H9 (cell line): Measurements from ENCODE around the gene GPC1. TPM values are rescaled to one million over a fixed set of nuclear protein-coding genes. Genes with fewer than 3 reads are reported as not detected.

Experiments used
- DNase-seq: peaks from one replicate; pipeline ENCODE4 v3.0.0-alpha.2; 2017
- H2AFZ ChIP-seq: one replicate; pipeline ENCODE4 v1.6.1; 2013; ENCODE audit warnings: mild to moderate bottlenecking, low read length, control low read depth, moderate library complexity
- H2AK5ac ChIP-seq: 2 replicates; pipeline ENCODE4 v1.6.1; 2013; ENCODE audit warnings: low read length, control low read depth, mixed read lengths; ENCODE audit not compliant: insufficient read length
- H2BK120ac ChIP-seq: one replicate; pipeline ENCODE4 v1.6.1; 2013; ENCODE audit warnings: low read depth, mild to moderate bottlenecking, low read length, control low read depth, inconsistent platforms; ENCODE audit not compliant: poor library complexity, severe bottlenecking
- H2BK12ac ChIP-seq: 2 replicates; pipeline ENCODE4 v1.6.1; 2013; ENCODE audit warnings: low read length, control low read depth, mixed read lengths, low read depth; ENCODE audit not compliant: insufficient read length
- H2BK15ac ChIP-seq: 2 replicates; pipeline ENCODE4 v1.6.1; 2013; ENCODE audit warnings: low read depth, low read length, control low read depth
- H2BK20ac ChIP-seq: one replicate; pipeline ENCODE4 v1.6.1; 2013; ENCODE audit warnings: low read depth, mild to moderate bottlenecking, low read length, control low read depth, inconsistent platforms; ENCODE audit not compliant: poor library complexity, severe bottlenecking
- H2BK5ac ChIP-seq: 2 replicates; pipeline ENCODE4 v1.6.1; 2013; ENCODE audit warnings: low read length, control low read depth, mixed read lengths; ENCODE audit not compliant: insufficient read length
- H3K14ac ChIP-seq: 2 replicates; pipeline ENCODE4 v1.6.1; 2013; ENCODE audit warnings: low read length, control low read depth; ENCODE audit not compliant: insufficient read depth
- H3K18ac ChIP-seq: 2 replicates; pipeline ENCODE4 v1.6.1; 2013; ENCODE audit warnings: low read depth, mild to moderate bottlenecking, mixed read lengths, low read length, control low read depth; ENCODE audit not compliant: insufficient read length
- H3K23ac ChIP-seq: 2 replicates; pipeline ENCODE4 v1.6.1; 2013; ENCODE audit warnings: low read length, control low read depth, mixed read lengths, low read depth; ENCODE audit not compliant: insufficient read length
- H3K23me2 ChIP-seq: 2 replicates; pipeline ENCODE4 v1.6.1; 2013; ENCODE audit warnings: low read depth, mild to moderate bottlenecking, mixed read lengths, low read length, control low read depth; ENCODE audit not compliant: insufficient read length, poor library complexity, severe bottlenecking
- H3K27ac ChIP-seq: 2 replicates; pipeline ENCODE4 v1.5.1; 2013; ENCODE audit warnings: low read length, control low read depth, mixed read lengths, low read depth; ENCODE audit not compliant: insufficient read length
- H3K27me3 ChIP-seq: 2 replicates; pipeline ENCODE4 v1.6.1; 2013; ENCODE audit warnings: low read length, control low read depth, inconsistent platforms; ENCODE audit not compliant: insufficient read depth
- H3K4ac ChIP-seq: 2 replicates; pipeline ENCODE4 v1.6.1; 2013; ENCODE audit warnings: low read depth, mild to moderate bottlenecking, control low read depth, inconsistent platforms, low read length, moderate library complexity
- H3K4me1 ChIP-seq: 2 replicates; pipeline ENCODE4 v1.6.1; 2013; ENCODE audit warnings: low read length, control low read depth, inconsistent platforms; ENCODE audit not compliant: insufficient read depth
- H3K4me2 ChIP-seq: 2 replicates; pipeline ENCODE4 v1.6.1; 2013; ENCODE audit warnings: low read length, control low read depth, mixed read lengths; ENCODE audit not compliant: insufficient read length, insufficient read depth
- H3K56ac ChIP-seq: 2 replicates; pipeline ENCODE4 v1.6.1; 2013; ENCODE audit warnings: low read depth, mild to moderate bottlenecking, mixed read lengths, low read length, control low read depth; ENCODE audit not compliant: insufficient read length
- H3K79me1 ChIP-seq: 2 replicates; pipeline ENCODE4 v1.6.1; 2013; ENCODE audit warnings: low read depth, mild to moderate bottlenecking, moderate library complexity, low read length, control low read depth, inconsistent platforms; ENCODE audit not compliant: insufficient read depth, poor library complexity, severe bottlenecking
- H3K79me2 ChIP-seq: 2 replicates; pipeline ENCODE4 v1.6.1; 2013; ENCODE audit warnings: low read length, control low read depth, inconsistent platforms; ENCODE audit not compliant: insufficient read depth
- H3K9ac ChIP-seq: 2 replicates; pipeline ENCODE4 v1.6.1; 2013; ENCODE audit warnings: low read length, control low read depth, mixed read lengths; ENCODE audit not compliant: insufficient read length; ENCODE audit errors: extremely low read depth
- H3K9me3 ChIP-seq: one replicate; pipeline ENCODE4 v1.6.1; 2013; ENCODE audit warnings: low read depth, low read length, inconsistent platforms; ENCODE audit not compliant: control insufficient read depth
- H3T11ph ChIP-seq: one replicate; pipeline ENCODE4 v1.6.1; 2013; ENCODE audit warnings: mild to moderate bottlenecking, low read length, control low read depth, inconsistent platforms
- H4K20me1 ChIP-seq: one replicate; pipeline ENCODE4 v1.6.1; 2013; ENCODE audit not compliant: control insufficient read depth, insufficient read length, insufficient read depth
- H4K5ac ChIP-seq: 2 replicates; pipeline ENCODE4 v1.6.1; 2013; ENCODE audit warnings: low read depth, mild to moderate bottlenecking, mixed read lengths, low read length, control low read depth; ENCODE audit not compliant: insufficient read length
- H4K8ac ChIP-seq: replicated peaks from 2 replicates; pipeline ENCODE4 v1.6.1; 2013; ENCODE audit warnings: low read length, control low read depth, mixed read lengths, low read depth; ENCODE audit not compliant: insufficient read length
- H4K91ac ChIP-seq: 2 replicates; pipeline ENCODE4 v1.6.1; 2013; ENCODE audit warnings: low read depth, mild to moderate bottlenecking, moderate library complexity, mixed read lengths, low read length, control low read depth; ENCODE audit not compliant: insufficient read length
- H3K27ac Mint-ChIP-seq, 3 experiments: 2 replicates in 2 of 3; 3 replicates in 1 of 3; pipeline ENCODE4 v1.8.0; 2020 to 2021; ENCODE audit warnings: mixed read lengths in 3 of 3, mild to moderate bottlenecking in 1 of 3, moderate library complexity in 1 of 3
- H3K27me3 Mint-ChIP-seq: 2 replicates; pipeline ENCODE4 v1.8.0; 2021; ENCODE audit warnings: low read depth, mild to moderate bottlenecking, moderate library complexity, mixed read lengths
- H3K36me3 Mint-ChIP-seq, 3 experiments: 2 replicates in 2 of 3; 3 replicates in 1 of 3; pipeline ENCODE4 v1.8.0; 2020 to 2021; ENCODE audit warnings: low read depth in 3 of 3, mixed read lengths in 3 of 3; ENCODE audit not compliant: insufficient read depth in 1 of 3
- H3K4me1 Mint-ChIP-seq, 2 experiments: 2 replicates each; pipeline ENCODE4 v1.8.0; 2020; ENCODE audit warnings: mixed read lengths in 2 of 2
- H3K4me3 Mint-ChIP-seq, 2 experiments: 2 replicates in 1 of 2; 3 replicates in 1 of 2; pipeline ENCODE4 v1.8.0; 2020 to 2021; ENCODE audit warnings: mild to moderate bottlenecking in 2 of 2, mixed read lengths in 2 of 2, moderate library complexity in 1 of 2
- H3K9me3 Mint-ChIP-seq, 2 experiments: 2 replicates in 1 of 2; 3 replicates in 1 of 2; pipeline ENCODE4 v1.8.0; 2020; ENCODE audit warnings: mild to moderate bottlenecking in 2 of 2, mixed read lengths in 2 of 2, moderate library complexity in 1 of 2
- WGBS: extraction: QIAGEN DNeasy Blood & Tissue Kit; methylation state at CpG from one replicate; pipeline ENCODE4 v1.1.7; 2013; ENCODE audit warnings: missing lambda C conversion rate, low lambda C conversion rate, mixed read lengths; ENCODE audit not compliant: insufficient read length; ENCODE audit errors: extremely low coverage; 5-methylcytosine and 5-hydroxymethylcytosine counted together
- total RNA-seq: library from RNA; stranded (reverse); gene quantifications from 2 replicates; pipeline ENCODE4 v1.2.1, GENCODE V29; 2021
- TF ChIP-seq, protein P1 (sequence below): fragments of 200-600 bp; sonication (generic); conservative IDR thresholded peaks from 3 replicates; pipeline ENCODE4 v1.8.0; 2021; ENCODE audit warnings: antibody characterized with exemption, mild to moderate bottlenecking

The GPC1 gene
- total RNA-seq, 1 experiment from 2014 or later: 39.4 TPM

- TF ChIP-seq, protein P1, sequence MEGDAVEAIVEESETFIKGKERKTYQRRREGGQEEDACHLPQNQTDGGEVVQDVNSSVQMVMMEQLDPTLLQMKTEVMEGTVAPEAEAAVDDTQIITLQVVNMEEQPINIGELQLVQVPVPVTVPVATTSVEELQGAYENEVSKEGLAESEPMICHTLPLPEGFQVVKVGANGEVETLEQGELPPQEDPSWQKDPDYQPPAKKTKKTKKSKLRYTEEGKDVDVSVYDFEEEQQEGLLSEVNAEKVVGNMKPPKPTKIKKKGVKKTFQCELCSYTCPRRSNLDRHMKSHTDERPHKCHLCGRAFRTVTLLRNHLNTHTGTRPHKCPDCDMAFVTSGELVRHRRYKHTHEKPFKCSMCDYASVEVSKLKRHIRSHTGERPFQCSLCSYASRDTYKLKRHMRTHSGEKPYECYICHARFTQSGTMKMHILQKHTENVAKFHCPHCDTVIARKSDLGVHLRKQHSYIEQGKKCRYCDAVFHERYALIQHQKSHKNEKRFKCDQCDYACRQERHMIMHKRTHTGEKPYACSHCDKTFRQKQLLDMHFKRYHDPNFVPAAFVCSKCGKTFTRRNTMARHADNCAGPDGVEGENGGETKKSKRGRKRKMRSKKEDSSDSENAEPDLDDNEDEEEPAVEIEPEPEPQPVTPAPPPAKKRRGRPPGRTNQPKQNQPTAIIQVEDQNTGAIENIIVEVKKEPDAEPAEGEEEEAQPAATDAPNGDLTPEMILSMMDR: no peak
- Mint-ChIP-seq H3K27ac (no peak overlapping the region), H3K4me3 (no peak overlapping the region), H3K27me3 (peaks cover 3% of the 10 kb centered on the region; the same call in 1 of the 2 replicates), H3K36me3 (peaks cover 0 to 3% (median 3%) of the 10 kb centered on the region in 3 experiments; a peak in 2 of 7 replicates), H3K4me1 (no peaks in the 10 kb centered on the region; a peak in 1 of 4 replicates), H3K9me3 (no peaks in the 10 kb centered on the region)
- no peak overlapping the region for H3K14ac ChIP-seq
- no peak overlapping the region for H3K56ac ChIP-seq
- no peak overlapping the region for H3K9ac ChIP-seq
- H2BK5ac ChIP-seq: no peak overlapping the region
- no peak overlapping the region for H2AFZ ChIP-seq
- no peak overlapping the region for H3K23ac ChIP-seq
- H3K23me2 ChIP-seq: no peaks in the 10 kb centered on the region
- no peak overlapping the region for H4K8ac ChIP-seq
- H3T11ph ChIP-seq: no peak overlapping the region
- H3K27ac ChIP-seq: no peak overlapping the region
- H2BK20ac ChIP-seq: no peak overlapping the region
- no peak overlapping the region for H3K4ac ChIP-seq
- H4K5ac ChIP-seq: no peak overlapping the region
- H4K91ac ChIP-seq: no peak overlapping the region
- WGBS: no CpG with 5 or more reads among the region's 17 CpGs
- no peak overlapping the region for H2BK120ac ChIP-seq
- H3K9me3 ChIP-seq: no peaks in the 10 kb centered on the region
- no peak overlapping the region for H3K4me2 ChIP-seq
- H4K20me1 ChIP-seq: no peaks in the 10 kb centered on the region
- H3K27me3 ChIP-seq: no peaks in the 10 kb centered on the region
- H3K18ac ChIP-seq: no peak overlapping the region
- no peak overlapping the region for H2AK5ac ChIP-seq
- no peak overlapping the region for H2BK12ac ChIP-seq
- DNase-seq: no peak
- no peak overlapping the region for H2BK15ac ChIP-seq
- no peaks in the 10 kb centered on the region for H3K4me1 ChIP-seq
- H3K79me1 ChIP-seq: no peaks in the 10 kb centered on the region
- H3K79me2 ChIP-seq: no peaks in the 10 kb centered on the region
Observed at GRCh38 chr2:240443891-240444301, 8.4 kb downstream of the GPC1 start.
